ENCODE results near the gene TSNAXIP1.
A peak's percentile ranks its signal among the peaks of the same experiment; 100 is the strongest.

DNA sequence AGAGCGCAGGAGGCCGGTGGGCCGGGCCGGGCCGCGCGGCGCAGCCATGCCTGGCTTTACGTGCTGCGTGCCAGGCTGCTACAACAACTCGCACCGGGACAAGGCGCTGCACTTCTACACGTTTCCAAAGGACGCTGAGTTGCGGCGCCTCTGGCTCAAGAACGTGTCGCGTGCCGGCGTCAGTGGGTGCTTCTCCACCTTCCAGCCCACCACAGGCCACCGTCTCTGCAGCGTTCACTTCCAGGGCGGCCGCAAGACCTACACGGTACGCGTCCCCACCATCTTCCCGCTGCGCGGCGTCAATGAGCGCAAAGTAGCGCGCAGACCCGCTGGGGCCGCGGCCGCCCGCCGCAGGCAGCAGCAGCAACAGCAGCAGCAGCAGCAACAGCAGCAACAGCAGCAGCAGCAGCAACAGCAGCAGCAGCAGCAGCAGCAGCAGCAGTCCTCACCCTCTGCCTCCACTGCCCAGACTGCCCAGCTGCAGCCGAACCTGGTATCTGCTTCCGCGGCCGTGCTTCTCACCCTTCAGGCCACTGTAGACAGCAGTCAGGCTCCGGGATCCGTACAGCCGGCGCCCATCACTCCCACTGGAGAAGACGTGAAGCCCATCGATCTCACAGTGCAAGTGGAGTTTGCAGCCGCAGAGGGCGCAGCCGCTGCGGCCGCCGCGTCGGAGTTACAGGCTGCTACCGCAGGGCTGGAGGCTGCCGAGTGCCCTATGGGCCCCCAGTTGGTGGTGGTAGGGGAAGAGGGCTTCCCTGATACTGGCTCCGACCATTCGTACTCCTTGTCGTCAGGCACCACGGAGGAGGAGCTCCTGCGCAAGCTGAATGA, 36.0 kb downstream of the TSNAXIP1 start:
- TF ChIP-seq, protein P1, sequence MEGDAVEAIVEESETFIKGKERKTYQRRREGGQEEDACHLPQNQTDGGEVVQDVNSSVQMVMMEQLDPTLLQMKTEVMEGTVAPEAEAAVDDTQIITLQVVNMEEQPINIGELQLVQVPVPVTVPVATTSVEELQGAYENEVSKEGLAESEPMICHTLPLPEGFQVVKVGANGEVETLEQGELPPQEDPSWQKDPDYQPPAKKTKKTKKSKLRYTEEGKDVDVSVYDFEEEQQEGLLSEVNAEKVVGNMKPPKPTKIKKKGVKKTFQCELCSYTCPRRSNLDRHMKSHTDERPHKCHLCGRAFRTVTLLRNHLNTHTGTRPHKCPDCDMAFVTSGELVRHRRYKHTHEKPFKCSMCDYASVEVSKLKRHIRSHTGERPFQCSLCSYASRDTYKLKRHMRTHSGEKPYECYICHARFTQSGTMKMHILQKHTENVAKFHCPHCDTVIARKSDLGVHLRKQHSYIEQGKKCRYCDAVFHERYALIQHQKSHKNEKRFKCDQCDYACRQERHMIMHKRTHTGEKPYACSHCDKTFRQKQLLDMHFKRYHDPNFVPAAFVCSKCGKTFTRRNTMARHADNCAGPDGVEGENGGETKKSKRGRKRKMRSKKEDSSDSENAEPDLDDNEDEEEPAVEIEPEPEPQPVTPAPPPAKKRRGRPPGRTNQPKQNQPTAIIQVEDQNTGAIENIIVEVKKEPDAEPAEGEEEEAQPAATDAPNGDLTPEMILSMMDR (IDR thresholded peaks at IDR 0.05) = peak in 2 of 6 experiments; percentile 8 to 42
- TF ChIP-seq POLR2A (IDR thresholded peaks at IDR 0.05) (peak in 1 of 4 donors; percentile 1), EP300 (IDR thresholded peaks at IDR 0.05) (no peak)

All from upper lobe of left lung (tissue), 4 donors.